A673 (cell line): ENCODE data around the gene EML6. TPM values are rescaled to one million over a fixed set of nuclear protein-coding genes. Genes with fewer than 3 reads are reported as not detected.

Source experiments
- BruUV-seq: library from RNA; stranded (reverse); fragments of 400-500 nt; replicated peaks from 2 replicates; lab custom pipeline; 2021; lab: Mats Ljungman, UMichigan
- CTCF ChIA-PET: fragments of 300-600 bp; sonication (Branson Sonifier 250); formaldehyde crosslinking; loops from one replicate; lab custom pipeline; 2022; ENCODE audit warnings: antibody characterized with exemption; lab: Charles Lee
- POLR2A ChIA-PET: fragments of 300-600 bp; sonication (Branson Sonifier 250); formaldehyde crosslinking; loops from one replicate; lab custom pipeline; 2022; ENCODE audit warnings: antibody characterized with exemption; ENCODE audit not compliant: low non-redundant PET; lab: Charles Lee
- DNase-seq: peaks from one replicate; pipeline ENCODE4 v3.0.0-alpha.2; 2015; ENCODE audit warnings: low spot score
- H3K27ac ChIP-seq: fragments of 200-600 bp; sonication (generic); 2 replicates; pipeline ENCODE4 v1.5.1; 2016; ENCODE audit warnings: mixed run types, low read depth, mild to moderate bottlenecking, mixed read lengths, antibody characterized with exemption, low read length; ENCODE audit not compliant: poor library complexity, severe bottlenecking
- H3K27me3 ChIP-seq: fragments of 200-600 bp; sonication (generic); replicated peaks from 2 replicates; pipeline ENCODE4 v1.6.1; 2017; ENCODE audit warnings: mixed run types, low read depth, mild to moderate bottlenecking, mixed read lengths, antibody characterized with exemption, low read length; ENCODE audit not compliant: insufficient read depth, poor library complexity
- H3K36me3 ChIP-seq: fragments of 200-600 bp; sonication (generic); 2 replicates; pipeline ENCODE4 v1.6.1; 2016; ENCODE audit warnings: mixed run types, mild to moderate bottlenecking, mixed read lengths, antibody characterized with exemption, low read length; ENCODE audit not compliant: insufficient read depth, poor library complexity, severe bottlenecking
- H3K4me1 ChIP-seq: fragments of 200-600 bp; sonication (generic); 2 replicates; pipeline ENCODE4 v1.6.1; 2017; ENCODE audit warnings: mixed run types, mild to moderate bottlenecking, mixed read lengths, antibody characterized with exemption, low read length; ENCODE audit not compliant: insufficient read depth, poor library complexity, severe bottlenecking
- H3K4me3 ChIP-seq: fragments of 200-600 bp; sonication (generic); 2 replicates; pipeline ENCODE4 v1.5.1; 2016; ENCODE audit warnings: low read depth, mixed run types, mild to moderate bottlenecking, mixed read lengths, low read length; ENCODE audit not compliant: poor library complexity, severe bottlenecking
- H3K9me3 ChIP-seq: fragments of 200-600 bp; sonication (generic); 2 replicates; pipeline ENCODE4 v1.6.1; 2016; ENCODE audit warnings: mixed run types, low read depth, mild to moderate bottlenecking, mixed read lengths, antibody characterized with exemption, low read length; ENCODE audit not compliant: poor library complexity, severe bottlenecking
- EZH2 ChIP-seq: fragments of 200-600 bp; sonication (generic); IDR thresholded peaks from 2 replicates; pipeline ENCODE4 v1.6.1; 2017; ENCODE audit warnings: borderline replicate concordance, low read depth, mild to moderate bottlenecking, mixed read lengths, antibody characterized with exemption, low read length; ENCODE audit not compliant: poor library complexity, severe bottlenecking
- intact Hi-C: fragments of 100-400 bp; cut with micrococcal nuclease; formaldehyde crosslinking; loops from one replicate; pipeline ENCODE4 v1.10.0; 2022; ENCODE audit not compliant: unreplicated experiment
- total RNA-seq: library from RNA; stranded (reverse); gene quantifications from 2 replicates; pipeline ENCODE4 v1.2.3, GENCODE V29; 2021
- TF ChIP-seq, protein P1 (sequence below): fragments of 300-800, 200-600 bp; sonication (generic); conservative IDR thresholded peaks from 2 replicates; pipeline ENCODE4 v1.5.1; 2017; ENCODE audit warnings: low read depth, mild to moderate bottlenecking, antibody characterized with exemption, low read length, moderate library complexity, mixed read lengths

Gene EML6
- total RNA-seq, 1 experiment from 2014 or later: 1.9 TPM

DNA sequence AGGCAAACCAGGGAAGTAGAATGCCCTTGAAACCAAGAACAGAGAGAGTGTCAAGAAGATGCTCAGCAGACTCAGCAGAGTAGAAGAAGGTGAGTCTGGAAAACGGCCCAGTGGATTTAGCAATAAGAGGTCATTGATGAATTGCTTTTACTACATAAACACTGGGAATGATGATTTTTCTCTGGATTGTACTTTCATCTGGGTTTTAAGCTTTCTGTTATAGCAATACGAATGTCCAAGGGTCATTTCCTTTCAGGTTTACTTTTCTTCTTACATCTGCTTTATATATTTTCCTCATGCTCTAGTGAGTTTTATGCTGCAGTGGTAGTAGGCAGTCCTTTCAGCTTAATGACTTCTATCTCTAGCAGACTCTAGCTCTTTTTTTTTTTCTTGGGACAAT is 16.9 kb downstream of the EML6 start:
- intact Hi-C loops: no loop called here
- BruUV-seq: no TSS peak
- no peaks in the 10 kb centered on the region for H3K4me1 ChIP-seq
- H3K36me3 ChIP-seq: no peaks in the 10 kb centered on the region
- no peak for DNase-seq
- ChIA-PET CTCF (no interaction called here), POLR2A (no interaction called here)
- no peak overlapping the region for H3K27ac ChIP-seq
- no peaks in the 10 kb centered on the region for H3K9me3 ChIP-seq
- no peak overlapping the region for H3K4me3 ChIP-seq
- no peak for TF ChIP-seq EZH2
- TF ChIP-seq, protein P1, sequence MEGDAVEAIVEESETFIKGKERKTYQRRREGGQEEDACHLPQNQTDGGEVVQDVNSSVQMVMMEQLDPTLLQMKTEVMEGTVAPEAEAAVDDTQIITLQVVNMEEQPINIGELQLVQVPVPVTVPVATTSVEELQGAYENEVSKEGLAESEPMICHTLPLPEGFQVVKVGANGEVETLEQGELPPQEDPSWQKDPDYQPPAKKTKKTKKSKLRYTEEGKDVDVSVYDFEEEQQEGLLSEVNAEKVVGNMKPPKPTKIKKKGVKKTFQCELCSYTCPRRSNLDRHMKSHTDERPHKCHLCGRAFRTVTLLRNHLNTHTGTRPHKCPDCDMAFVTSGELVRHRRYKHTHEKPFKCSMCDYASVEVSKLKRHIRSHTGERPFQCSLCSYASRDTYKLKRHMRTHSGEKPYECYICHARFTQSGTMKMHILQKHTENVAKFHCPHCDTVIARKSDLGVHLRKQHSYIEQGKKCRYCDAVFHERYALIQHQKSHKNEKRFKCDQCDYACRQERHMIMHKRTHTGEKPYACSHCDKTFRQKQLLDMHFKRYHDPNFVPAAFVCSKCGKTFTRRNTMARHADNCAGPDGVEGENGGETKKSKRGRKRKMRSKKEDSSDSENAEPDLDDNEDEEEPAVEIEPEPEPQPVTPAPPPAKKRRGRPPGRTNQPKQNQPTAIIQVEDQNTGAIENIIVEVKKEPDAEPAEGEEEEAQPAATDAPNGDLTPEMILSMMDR: no peak
- H3K27me3 ChIP-seq: no peaks in the 10 kb centered on the region

DNA sequence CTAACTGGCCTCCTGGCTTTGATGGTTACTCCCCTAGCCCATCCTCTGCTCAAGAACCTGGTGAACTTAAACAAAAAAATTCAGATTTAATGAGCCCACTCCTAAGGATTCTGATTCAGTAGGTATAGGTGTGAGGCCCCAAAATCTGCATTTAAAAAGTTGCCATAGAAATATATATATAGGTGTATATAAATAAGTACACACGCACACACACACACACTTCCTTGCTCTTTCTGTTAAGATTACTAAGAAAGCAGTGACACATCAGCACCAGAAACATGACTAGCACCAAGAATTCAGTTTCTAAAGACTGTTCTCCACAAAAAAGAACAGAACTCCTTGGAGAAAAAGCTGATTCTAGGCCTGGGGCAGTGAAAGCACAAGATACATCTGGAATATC is 17.8 kb downstream of the EML6 start:
- TF ChIP-seq, protein P1: no peak
- TF ChIP-seq EZH2: no peak
- no peaks in the 10 kb centered on the region for H3K4me1 ChIP-seq
- no peaks in the 10 kb centered on the region for H3K36me3 ChIP-seq
- POLR2A ChIA-PET: no interaction called here
- no peak overlapping the region for H3K4me3 ChIP-seq
- no peaks in the 10 kb centered on the region for H3K9me3 ChIP-seq
- H3K27me3 ChIP-seq: no peaks in the 10 kb centered on the region
- CTCF ChIA-PET: no interaction called here
- DNase-seq: no peak
- H3K27ac ChIP-seq: no peak overlapping the region
- intact Hi-C loops: no loop called here
- BruUV-seq: no TSS peak

DNA sequence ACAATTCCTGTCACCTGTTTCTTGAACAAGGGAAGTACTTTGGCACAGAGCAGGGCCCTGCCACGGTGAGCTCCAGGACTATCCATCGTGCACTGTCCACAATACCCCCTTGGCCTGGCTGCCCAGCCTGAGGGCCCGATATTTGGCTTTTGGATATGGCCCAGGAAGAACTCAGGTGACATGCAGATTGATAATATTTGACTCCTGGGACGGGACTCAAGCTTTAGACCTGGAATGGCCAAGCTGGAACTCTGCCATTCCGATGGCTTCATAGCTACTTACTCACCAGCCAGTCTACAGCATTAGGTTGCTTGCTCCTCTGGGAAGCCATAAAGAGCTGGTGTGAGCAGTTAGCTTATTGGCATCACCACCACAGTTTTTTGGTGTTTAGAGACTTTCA is 26.6 kb downstream of the EML6 start:
- intact Hi-C loops: no loop called here
- no peak for DNase-seq
- CTCF ChIA-PET: no interaction called here
- BruUV-seq: no TSS peak
- Histone ChIP-seq H3K27ac (no peak overlapping the region), H3K27me3 (no peaks in the 10 kb centered on the region), H3K4me3 (no peak overlapping the region), H3K36me3 (no peaks in the 10 kb centered on the region), H3K9me3 (no peaks in the 10 kb centered on the region), H3K4me1 (no peaks in the 10 kb centered on the region)
- POLR2A ChIA-PET: no interaction called here
- TF ChIP-seq, protein P1: no peak
- no peak for TF ChIP-seq EZH2
